GOT3 (cell line): Measurements from ENCODE around the gene DRAP1.
"Not testable (repeated sequence)": the region's sequence is repeated elsewhere in the genome, so short reads cannot be mapped to it uniquely, and the experiment has no call there.

Experiments
- DNase-seq: peaks from one replicate; lab custom pipeline; 2025; ENCODE audit warnings: mixed read lengths; lab: John Stamatoyannopoulos, UW

DRAP1 gene

GRCh38 chr11:65931773-65932557, 12.7 kb downstream of the DRAP1 start:
- DNase-seq, result no peak

GRCh38 chr11:65932558-65932919, 13.3 kb downstream of the DRAP1 start:
- DNase-seq, result no peak

GRCh38 chr11:65934014-65934413, 14.8 kb downstream of the DRAP1 start:
- no peak for DNase-seq

- DNase-seq, result no peak
These were observed 18.5 kb downstream of the DRAP1 start for GRCh38 chr11:65937766-65938165.

- DNase-seq, result no peak
These were observed 22.6 kb downstream of the DRAP1 start for GRCh38 chr11:65941720-65942310.

DNA sequence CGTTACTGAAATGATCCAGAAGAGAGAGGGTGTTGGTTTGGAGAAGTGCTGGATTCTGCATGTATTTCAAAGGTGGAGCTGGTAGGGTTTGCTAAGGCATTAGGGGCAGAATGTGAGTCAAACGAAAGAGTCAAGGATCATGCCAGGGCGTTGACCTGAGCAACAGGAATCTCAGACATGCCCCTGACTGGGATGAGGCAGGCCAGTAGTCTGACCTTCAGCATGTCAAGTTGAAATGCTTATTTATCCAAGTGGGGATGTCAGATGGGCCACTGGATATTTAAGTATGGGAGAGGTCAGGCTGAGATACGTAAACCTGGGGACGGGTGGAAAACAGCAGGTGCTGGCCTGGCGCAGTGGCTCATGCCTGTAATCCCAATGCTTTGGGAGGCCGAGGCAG, 23.3 kb downstream of the DRAP1 start:
- no peak for DNase-seq

GRCh38 chr11:65944191-65944590, 25.0 kb downstream of the DRAP1 start:
- no peak for DNase-seq

GRCh38 chr11:65944767-65945166, 25.5 kb downstream of the DRAP1 start:
- DNase-seq, result no peak

- no peak for DNase-seq
These were observed 26.2 kb downstream of the DRAP1 start, which contains the start of gene TSGA10IP for GRCh38 chr11:65945430-65945911. Gene TSGA10IP (plus strand): TSS chr11:65945480. CDS start chr11:65945676, 196 bp downstream.

GRCh38 chr11:65945941-65946558, 26.8 kb downstream of the DRAP1 start:
- DNase-seq, result no peak

DNA sequence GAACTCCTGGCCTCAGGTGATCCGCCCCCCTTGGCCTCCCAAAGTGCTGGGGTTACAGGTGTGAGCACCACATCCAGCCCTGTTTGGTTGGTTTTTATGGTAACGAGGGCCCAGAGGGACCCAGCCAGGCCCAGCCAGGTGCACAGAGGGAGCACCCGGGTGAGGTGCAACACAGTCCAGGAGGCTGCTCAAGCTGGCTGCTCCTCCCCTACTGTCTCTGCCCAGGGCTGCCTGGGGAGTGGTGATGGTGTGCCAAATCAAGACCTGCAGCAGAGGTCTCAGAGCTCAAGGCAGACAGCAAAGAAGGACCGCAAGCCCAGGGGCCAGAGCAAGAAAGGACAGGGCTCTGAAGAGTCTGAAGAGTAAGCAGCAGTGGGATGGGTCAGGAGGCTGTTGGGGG, 27.4 kb downstream of the DRAP1 start:
- no peak for DNase-seq

DNA sequence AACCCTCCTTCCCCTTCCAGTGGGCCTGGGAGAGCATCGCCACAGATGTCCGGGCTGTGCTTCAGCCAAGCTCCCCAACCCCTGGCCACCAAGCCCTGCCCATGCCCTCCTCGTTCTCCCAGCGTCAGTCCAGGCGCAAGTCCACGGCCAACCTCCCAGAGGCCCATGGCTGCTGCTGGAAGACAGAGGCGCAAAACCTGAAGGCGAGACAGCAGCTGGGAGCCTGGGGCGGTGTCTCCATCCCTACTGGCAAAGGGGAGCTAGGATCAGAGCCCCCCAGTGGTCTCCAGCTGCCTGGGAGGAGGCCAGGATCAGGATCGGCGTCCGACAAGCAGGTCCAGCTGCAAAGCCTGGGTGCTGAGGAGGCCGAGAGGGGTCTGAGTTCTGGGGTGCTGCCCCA, 27.9 kb downstream of the DRAP1 start:
- DNase-seq, result no peak

- no peak for DNase-seq
These were observed 28.4 kb downstream of the DRAP1 start for GRCh38 chr11:65947603-65948125.

- not testable (repeated sequence) for DNase-seq
These were observed 31.5 kb downstream of the DRAP1 start for GRCh38 chr11:65950711-65951110.

DNA sequence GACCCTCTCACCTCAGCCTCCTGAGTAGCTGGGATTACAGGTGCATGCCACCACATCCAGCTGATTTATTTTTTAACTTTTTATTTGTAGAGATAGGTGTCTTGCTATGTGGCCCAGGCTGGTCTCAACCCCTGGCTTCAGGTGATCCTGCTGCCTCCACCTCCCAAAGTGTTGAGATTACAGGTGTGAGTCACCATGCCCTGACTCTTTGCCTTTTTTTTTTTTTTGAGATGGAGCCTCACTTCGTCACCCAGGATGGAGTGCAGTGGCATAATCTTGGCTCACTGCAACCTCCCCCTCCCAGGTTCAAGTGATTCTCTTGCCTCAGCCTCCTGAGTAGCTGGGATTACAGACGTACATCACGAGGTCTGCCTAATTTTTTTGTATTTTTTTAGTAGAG, 32.4 kb downstream of the DRAP1 start:
- not testable (repeated sequence) for DNase-seq

DNA sequence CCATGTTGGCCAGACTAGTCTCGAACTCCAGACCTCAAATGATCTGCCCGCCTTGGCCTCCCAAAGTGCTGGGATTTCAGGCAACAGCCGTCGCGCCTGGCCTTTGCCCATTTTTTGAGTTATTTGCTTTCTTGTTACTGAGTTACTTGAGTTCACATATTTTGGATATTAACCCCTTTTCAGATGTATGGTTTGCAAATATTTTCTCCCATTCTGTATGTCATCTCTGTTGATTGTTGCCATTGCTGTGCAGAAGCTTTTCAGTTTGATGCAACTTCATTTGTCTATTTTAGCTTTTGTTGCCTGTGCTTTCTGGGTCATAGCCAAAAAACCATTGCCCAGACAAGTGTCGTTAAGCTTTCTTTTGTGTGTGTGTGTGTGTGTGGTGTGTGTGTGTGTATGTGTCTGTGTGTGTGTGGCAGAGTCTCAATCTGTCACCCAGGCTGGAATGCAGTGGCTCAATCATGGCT, 32.9 kb downstream of the DRAP1 start:
- DNase-seq, result no peak

DNA sequence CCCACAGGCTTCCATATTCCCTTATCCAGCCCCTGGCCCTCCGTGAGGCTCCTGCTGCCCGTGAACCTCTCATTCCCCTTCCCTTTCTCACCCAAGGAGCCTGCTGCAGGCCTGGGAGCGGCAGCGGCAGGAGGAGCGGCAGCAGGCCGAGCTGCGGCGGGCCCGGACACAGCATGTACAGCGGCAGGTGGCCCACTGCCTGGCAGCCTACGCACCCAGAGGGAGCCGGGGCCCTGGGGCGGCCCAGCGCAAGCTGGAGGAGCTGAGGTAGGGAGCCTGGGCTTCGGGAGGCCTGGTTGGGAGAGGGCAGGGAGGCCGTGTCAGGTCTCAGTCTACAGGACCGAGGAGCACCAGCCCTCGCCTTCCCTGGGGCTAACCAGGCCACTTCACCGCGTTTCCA, 34.2 kb downstream of the DRAP1 start:
- no peak for DNase-seq

- no peak for DNase-seq
These were observed 35.5 kb downstream of the DRAP1 start for GRCh38 chr11:65954771-65955170.

DNA sequence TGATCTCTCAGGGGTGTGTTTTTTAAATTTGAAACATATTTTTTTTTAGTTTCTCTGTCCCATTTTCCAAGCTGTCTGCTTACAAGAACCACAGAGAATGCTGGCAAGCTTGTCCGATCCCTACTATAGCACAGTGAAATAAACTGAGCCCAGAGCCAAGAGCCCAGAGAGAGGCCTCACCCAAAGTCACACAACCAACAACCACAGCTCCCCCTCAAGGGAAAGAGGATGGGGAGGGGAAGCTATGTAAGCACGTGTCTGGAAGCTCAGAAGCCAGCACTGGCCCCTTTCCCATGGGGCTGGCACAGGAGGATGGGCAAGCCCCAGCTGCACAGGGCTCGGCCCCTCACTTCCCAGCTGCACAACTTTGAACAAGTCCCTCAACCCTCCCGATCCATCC, 39.1 kb downstream of the DRAP1 start:
- DNase-seq, result no peak

- DNase-seq, result no peak
These were observed 39.7 kb downstream of the DRAP1 start for GRCh38 chr11:65958774-65959420.

DNA sequence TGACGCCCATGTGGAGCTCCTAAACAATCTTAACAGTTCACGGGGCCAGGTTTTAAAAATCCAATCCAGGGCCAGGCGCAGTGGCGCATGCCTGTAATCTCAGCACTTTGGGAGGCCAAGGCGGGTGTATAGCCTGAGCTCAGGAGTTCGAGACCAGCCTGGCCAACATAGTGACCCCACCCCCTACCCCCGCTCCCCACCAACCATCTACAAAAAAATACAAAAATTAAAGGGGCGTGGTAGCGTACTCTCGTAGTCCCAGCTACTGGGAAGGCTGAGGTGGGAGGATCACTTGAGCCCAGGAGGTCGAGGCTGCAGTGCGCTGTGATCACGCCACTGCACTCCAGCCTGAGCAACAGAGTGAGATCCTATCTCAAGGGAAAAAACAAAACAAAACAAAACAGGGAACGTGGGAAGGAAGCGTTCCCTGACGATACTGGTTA, 41.6 kb downstream of the DRAP1 start:
- no peak for DNase-seq
